GM19395 (cell line): Measurements from ENCODE around the gene COG8.
A peak's percentile ranks its signal among the peaks of the same experiment; 100 is the strongest.
"Not testable (repeated sequence)": the region's sequence is repeated elsewhere in the genome, so short reads cannot be mapped to it uniquely, and the experiment has no call there.

Source experiments
- ATAC-seq: cut with Tn5 transposase; IDR thresholded peaks from one replicate; pipeline ENCODE4 v1.9.1; 2021; ENCODE audit warnings: mild to moderate bottlenecking, moderate library complexity; ENCODE audit not compliant: unreplicated experiment

The COG8 gene, protein sequence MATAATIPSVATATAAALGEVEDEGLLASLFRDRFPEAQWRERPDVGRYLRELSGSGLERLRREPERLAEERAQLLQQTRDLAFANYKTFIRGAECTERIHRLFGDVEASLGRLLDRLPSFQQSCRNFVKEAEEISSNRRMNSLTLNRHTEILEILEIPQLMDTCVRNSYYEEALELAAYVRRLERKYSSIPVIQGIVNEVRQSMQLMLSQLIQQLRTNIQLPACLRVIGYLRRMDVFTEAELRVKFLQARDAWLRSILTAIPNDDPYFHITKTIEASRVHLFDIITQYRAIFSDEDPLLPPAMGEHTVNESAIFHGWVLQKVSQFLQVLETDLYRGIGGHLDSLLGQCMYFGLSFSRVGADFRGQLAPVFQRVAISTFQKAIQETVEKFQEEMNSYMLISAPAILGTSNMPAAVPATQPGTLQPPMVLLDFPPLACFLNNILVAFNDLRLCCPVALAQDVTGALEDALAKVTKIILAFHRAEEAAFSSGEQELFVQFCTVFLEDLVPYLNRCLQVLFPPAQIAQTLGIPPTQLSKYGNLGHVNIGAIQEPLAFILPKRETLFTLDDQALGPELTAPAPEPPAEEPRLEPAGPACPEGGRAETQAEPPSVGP

DNA sequence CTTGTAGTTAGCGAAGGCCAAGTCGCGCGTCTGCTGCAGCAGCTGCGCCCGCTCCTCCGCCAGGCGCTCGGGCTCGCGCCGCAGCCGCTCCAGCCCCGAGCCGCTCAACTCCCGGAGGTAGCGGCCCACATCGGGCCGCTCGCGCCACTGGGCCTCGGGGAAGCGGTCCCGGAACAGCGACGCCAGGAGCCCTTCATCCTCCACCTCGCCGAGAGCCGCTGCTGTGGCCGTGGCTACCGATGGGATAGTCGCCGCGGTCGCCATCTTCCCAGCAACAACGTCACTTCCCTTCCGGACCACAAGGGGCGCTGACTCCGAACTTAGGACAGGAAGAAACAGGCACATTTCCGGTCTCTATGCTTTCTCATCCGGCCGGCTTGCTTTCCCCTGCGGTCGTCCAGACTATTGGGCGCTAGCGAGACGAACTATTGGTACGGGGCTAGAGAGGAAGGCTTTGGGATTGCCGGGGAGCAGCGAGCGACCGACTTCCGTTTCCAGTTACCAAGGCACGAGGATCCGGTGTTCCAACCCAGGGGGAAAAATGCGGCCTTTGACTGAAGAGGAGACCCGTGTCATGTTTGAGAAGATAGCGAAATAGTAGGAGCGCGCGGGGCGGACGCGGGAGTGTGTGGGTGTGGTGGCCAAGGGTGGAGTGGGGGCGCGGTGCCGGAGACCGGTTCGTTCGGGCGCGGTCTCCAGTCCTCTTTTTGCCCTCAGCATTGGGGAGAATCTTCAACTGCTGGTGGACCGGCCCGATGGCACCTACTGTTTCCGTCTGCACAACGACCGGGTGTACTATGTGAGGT, at the start of gene COG8, which contains the start of gene NIP7:
Gene COG8 (minus strand): TSS at position 276 of the 806 bp plus-strand sequence. CDS start 12 bp downstream, at position 264.
Gene NIP7 (plus strand): TSS at position 484 of the 806 bp plus-strand sequence. CDS start 58 bp downstream, at position 542.
- peak; percentile 93 for ATAC-seq

DNA sequence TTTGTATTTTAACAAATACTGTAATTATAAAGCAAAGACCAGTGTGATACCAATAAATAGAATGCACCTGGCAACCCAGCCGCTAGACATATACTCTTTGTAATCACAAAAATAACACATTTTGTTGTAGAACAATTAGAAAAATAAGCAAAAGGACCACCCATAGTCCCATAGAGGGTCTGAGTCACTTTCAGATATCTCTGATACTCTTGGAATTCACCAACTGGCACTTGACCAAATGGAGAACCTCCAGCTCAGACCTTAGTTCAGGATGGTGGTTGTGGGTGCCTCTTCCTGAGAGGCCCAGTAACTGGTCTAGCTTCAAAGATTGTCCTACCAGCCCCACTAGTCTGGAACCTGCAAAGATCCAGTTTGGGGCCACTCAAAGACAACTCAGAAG, 47.2 kb upstream of the COG8 start:
- no peak for ATAC-seq

DNA sequence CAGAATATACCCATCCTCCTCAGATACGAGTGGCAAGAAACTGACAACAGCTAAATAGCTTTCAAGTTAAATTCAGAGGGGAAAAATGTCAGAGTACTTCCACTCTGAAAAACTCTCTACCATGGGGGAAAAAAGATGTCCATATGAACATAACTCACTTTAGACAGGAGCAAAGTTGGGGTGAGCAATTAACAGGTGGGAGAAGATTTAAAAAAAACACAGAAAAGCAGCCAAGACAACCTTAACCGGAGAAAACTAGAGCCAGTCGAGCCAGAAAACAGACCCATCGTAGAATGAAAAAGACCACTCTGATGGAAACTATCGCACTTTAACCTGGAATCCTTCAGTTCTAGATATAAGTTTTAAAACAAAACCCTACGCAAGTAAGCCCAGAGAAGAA, 45.6 kb upstream of the COG8 start:
- no peak for ATAC-seq

DNA sequence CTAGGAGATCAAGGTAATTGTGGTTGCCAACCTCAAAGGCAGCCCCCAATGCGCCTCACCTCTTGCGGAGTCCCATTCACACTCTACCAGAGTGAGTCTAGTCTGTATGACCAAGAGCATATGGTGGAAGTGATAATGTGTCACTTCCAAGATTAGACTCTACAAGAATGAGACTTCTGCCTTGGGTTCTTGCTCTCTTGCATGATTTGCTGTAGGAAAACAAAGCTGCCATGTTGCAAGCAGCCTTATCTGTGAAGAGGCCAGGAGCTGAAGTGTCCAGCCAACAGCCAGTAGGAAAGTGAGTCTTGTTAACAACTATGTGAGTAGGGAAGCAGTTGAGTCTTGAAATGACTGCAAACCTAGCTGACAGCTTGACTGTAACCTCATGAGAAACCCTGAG, 43.1 kb upstream of the COG8 start:
- no peak for ATAC-seq

DNA sequence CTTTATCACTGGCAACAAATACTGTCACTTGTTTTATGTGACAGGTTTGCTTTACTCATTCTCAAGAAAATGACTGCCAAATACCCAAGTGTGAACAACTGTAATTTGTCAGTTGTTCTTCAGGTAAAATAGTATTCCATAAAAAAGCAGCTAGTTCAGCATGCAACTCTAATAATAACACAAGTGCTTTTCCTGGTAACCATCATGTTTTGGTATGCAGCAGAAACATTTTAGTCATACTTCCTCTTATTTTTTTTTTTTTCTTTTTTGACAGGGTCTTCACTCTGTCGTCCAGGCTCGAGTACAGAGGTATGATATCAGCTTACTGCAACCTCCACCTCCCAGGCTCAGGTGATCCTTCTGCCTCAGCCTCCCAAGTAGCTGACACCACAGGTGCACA, 41.9 kb upstream of the COG8 start:
- no peak for ATAC-seq

DNA sequence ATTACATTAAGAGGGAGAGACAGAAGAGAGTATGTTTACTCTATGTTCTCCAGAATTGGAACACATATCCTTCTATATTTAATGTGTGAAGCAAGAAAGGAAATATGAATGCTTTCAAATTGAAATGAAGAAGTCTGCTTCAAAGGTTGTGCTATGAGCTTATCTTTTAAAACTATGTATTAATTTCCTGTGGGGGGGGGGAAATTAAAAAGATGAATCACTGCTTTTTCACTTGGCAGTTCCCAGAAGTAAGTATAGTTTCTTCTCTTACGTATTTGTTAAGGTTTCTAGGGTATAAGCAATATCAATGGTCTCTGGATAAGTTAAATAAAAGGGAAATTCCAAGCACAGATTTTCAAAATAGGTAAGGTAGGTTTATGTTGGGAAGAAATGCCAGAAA, 39.4 kb upstream of the COG8 start:
- ATAC-seq = no peak

DNA sequence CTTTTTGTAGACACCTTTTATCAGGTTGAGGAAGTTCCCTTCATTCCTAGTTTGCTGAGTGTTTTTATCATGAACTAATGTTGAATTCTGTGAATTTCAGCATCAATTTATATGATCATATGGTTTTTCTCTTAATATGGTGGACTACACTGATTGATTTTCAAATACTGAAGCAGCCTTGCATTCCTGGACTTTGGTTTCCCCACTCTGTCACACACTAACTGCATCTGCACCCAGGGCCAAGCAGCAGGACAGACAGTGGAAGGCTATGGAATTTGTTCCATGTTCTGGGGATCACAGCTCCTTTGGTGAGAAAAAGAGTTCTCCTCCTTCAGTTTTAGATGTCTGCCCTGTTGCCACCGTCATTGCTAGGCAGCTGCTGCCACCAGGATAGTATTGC, 38.7 kb upstream of the COG8 start:
- no peak for ATAC-seq

DNA sequence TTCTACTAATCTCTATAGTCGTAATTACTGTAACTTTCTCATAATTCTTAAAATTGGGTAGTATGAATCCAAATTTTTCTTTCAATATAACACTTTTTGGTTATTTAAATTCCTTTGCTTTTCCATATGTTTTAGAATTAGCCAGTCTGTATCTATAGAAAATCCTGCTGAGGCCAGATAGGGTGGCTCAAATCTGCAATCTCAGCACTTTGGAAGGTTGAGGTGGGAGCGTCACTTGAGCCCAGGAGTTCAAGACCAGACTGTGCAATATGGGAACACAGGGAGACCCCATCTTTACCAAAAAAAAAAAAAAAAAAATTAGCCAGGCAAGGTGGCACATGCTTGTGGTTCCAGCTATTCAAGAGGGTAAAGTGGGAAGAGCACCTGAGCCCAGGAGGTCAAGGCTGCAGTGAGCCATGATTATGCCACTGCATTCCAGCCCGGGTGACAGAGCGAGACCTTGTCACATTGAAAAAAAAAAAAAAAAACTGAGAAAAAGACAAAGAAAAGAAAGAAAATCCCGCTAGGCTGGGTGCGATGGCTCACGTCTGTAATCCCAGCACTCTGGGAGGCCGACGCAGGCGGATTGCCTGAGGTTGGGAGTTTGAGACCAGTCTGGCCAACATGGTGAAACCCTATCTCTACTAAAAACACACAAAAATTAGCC, 37.2 kb upstream of the COG8 start:
- ATAC-seq = no peak

DNA sequence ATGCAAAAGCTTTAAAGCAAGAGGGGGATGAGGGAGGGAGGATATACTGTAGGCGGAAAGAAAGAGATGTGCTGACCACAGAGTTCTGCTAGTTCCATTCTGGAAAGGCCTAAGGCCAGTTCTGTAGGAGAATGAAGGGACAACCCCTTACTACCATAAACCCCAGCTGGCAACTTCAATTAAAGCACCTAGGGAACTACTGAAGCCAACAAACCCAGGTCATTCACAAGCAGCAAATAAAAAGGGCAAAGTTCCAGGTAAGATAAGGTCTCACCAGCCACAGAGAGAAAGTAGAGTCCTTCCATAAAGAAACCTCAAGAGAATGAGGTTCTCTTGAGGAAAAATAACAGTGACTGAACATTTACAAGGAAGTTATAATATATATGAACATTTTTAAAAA, 33.7 kb upstream of the COG8 start:
- no peak for ATAC-seq

DNA sequence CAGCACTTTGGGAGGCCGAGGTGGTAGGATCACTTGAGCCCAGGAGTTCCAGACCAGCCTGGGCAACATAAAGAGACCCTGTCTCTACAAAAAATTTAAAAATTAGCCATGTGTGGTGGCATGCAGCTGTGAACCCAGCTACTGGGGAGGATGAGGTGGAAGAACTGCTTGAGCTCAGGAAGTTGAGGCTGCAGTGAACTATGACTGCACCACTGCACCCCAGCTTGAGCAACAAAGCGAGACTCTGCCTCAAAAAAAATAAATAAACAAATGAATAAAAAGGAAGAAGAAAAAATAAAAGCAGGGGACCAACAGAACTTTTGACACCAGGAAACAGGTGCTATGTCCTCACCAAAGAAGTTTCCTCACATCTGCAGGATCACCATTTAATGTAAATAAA, 32.2 kb upstream of the COG8 start:
- no peak for ATAC-seq

DNA sequence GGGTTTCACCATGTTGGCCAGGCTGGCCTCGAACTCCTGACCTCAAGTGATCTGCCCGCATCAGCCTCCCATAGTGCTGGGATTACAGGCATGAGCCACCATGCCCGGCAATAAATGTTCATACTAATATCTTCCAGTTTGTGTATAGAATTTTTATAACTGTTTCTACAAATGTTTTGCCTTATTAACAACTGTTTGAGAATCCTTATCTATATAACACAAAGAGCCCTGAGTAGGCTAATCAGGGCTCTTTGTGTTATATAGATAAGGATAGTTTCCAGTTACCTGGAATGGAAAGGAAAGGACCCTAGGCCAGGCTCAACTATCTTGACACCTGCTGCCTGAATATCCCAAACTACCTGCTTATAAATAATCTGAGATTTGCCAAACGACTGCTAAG, 29.5 kb upstream of the COG8 start:
- no peak for ATAC-seq

DNA sequence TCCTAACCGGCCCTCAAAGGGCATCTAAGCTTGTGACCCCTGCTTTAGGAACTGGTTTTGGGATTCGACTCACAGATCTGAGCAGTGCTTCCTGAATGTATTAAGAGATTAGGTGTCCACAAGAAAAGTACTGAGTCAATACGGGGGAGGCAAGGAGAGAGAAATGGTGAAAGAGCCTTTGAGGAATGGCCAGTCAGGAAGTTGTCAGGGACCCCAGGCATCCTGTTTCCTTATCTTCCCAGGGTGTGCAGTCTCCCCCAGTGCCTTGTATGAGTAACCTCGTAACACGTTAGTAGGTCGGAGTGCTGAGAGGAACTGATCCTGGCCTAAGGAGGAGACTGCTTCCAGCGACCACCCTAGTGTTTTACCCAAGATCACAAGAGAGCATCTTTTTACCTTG, 28.6 kb upstream of the COG8 start:
- no peak for ATAC-seq

DNA sequence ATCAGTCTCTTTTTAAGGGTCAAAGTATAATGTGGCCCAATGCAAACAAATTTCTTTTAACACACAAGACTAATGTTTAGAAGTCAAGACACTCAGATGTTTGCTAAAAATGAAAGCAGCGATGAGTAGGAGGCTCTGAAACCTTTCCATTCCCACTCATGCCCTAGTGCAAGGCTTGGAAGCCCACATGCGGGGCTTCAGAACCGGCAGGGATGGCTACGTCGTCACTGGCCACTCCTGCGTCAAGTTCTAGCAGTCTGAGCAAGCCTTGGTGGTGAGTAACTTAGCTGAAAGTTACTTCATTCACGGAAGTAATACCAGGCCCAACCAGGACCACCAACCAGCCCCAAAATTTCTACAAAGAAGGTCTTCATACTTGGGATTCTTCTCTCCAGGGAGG, 27.1 kb upstream of the COG8 start:
- no peak for ATAC-seq

DNA sequence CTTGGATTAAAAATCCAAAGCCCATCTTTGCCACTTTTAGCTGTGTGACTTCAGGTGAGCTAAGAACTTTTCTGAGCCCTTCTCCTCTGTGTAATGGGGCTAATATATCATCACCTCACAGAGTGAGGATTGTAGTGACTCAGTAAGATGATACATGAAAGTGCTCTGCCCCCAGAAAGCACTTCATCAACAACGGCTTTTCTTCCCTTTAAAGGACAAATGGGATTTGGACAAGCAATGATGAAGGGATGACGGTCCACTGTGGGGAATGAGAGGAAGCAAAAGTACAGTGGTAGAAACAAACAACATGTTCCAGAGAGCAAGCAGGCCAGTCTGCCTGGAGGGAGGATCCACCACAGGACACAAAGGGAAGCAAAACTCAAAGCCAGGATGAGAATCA, 26.5 kb upstream of the COG8 start:
- no peak for ATAC-seq

DNA sequence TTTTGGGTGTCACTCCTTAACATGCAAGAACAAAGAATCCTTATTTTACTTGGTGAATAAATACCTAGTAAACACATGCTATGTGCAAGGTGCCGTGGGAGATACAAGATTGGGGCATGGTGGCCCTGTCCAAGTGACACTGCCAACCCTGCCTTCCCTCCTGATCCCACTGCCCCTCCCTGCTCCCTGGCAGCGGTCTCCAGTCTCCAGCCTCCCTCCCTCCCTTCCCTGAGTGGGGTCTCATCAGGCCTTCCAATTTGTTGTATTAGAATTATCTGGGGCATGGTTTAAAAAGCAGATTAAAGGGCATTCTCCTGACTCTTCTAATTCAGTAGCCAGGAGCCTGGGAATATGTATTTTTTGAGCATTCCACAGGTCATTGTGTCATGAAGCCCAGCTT, 24.7 kb upstream of the COG8 start:
- ATAC-seq = no peak

DNA sequence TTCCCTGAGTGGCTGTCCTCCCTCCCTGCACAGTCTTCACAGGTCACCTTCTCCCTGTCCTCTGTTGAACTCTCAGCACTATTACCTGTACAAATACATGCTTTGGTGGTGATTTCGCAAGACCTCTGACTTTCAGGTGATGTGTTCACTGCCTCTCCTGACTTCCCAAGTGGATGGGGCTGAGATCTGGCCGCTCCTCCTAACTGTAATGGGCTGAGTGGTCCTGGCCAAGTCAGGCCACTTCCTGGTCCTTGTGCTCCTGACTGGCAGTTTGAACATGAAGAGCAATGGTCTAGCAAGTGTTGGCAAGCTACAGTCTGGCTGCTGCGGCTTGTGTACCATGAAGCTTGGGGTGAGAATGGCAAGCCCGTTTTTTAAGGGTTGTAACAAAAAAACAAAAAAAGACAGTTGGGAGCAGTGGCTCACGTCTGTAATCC, 23.9 kb upstream of the COG8 start:
- no peak for ATAC-seq

DNA sequence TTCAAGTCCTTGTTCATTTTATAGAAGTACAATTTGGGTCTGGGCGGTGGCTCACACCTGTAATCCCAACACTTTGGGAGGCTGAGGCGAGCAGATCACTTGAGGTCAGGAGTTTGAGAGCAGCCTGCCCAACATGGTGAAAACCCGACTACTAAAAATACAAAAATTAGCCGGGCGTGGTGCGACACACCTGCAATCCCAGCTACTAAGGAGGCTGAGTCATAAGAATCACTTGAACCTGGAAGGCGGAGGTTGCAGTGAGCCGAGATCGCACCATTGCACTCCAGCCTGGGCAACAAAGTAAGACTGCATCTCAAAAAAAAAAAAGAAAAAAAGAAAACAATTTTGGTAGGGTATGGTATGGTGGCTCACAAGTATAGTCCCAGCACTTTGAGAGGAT, 20.7 kb upstream of the COG8 start:
- ATAC-seq = not testable (repeated sequence)

DNA sequence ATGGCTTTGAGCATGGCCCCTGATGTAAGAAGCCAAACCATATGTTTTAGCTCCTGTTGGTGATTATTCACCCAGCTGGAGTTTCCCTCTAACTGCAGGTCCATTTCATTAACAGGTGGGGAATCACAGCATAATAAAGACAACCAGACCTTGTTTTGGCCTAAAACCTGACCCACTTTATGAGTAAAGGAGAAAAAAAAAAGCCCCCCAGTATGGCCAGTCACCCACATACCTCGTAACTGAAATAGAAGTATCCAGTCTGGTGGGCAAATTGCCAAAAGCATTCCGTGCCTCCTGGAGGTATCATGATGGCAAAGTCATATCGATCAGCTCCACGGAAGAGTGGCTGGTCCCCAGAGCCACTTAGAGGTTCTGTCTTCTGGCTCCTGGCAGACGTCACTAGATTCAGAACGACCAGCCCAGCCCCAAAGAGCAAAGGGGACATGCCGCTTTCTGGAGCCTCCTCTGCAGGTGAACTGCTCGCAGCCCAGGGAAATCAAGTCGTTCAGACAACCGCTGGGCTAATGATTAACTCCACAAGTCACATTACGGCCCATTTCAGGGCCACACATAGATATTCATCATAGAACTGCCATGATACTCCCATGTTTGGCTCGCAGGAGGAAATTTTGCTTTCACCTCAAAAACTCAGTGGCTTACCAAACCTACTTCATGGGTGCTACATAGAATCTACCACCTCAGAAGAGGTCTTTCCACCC, 12.1 kb upstream of the COG8 start, which contains the start of gene TMED6:
Gene TMED6 (minus strand): TSS at position 478 of the 719 bp plus-strand sequence. CDS start 33 bp downstream, at position 445.
- ATAC-seq = no peak

DNA sequence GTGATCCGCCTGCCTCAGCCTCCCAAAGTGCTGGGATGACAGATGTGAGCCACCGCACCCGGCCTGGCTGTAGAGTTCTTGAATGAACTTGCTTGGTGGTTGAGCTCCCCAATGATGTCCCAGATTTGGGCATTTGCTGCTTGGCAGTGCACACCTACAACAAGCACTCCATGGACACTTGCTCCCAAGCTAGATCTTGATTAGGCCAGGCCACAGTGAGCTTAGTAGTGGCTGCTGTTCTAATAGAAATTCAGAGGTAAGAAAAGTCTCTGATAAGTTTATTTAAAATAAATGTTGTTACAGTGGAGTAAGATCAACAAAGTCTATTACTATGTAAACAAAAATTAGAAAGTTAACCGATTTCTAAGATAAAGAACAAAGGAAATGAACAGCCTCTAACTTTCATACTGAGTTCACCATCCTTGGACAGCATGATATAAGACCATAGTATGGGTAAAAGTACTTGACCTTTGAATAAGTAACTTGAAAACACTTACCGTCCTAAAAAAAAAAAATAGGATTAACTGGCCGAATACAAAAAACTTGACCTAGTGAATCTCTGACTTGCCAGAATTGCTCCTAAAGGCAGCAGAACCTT, 11.3 kb upstream of the COG8 start:
- no peak for ATAC-seq

DNA sequence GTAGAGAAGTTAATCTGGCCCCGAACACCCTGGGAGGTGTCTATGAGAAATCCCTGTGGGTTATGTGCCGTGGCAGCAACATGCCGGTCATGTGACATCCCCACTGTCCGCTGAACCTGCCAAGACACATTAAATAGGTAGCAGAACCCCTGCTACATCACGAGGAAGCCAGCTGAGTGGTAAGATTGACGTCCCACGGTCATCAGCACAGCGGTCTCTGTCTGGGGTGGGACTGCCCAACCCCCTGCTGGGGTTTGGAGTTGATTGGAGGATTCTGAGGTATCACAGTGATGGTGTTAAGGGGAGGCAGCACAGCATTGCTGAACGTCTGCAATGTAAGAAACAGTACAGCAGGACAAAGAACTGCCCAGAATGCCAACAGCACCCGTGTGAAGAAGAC, 10.2 kb upstream of the COG8 start:
- no peak for ATAC-seq
